HG03066 (cell line): Measurements from ENCODE around the gene PCSK5.

Experiments
- ATAC-seq: cut with Tn5 transposase; IDR thresholded peaks from one replicate; pipeline ENCODE4 v1.9.1; 2021; ENCODE audit warnings: low read depth; ENCODE audit not compliant: unreplicated experiment

The PCSK5 gene

GRCh38 chr9:76403352-76403751, 512.9 kb downstream of the PCSK5 start:
- peak; percentile 88 for ATAC-seq

- ATAC-seq = no peak
These were observed 513.9 kb downstream of the PCSK5 start for GRCh38 chr9:76404401-76404800.

GRCh38 chr9:76405340-76405739, 514.9 kb downstream of the PCSK5 start:
- no peak for ATAC-seq

- ATAC-seq = no peak
These were observed 515.4 kb downstream of the PCSK5 start for GRCh38 chr9:76405868-76406267.
